GM21576 (cell line): ENCODE results near the gene WNT5B.

ENCODE experiments used
- ATAC-seq: cut with Tn5 transposase; IDR thresholded peaks from one replicate; pipeline ENCODE4 v1.9.1; 2021; ENCODE audit warnings: mild to moderate bottlenecking, moderate library complexity; ENCODE audit not compliant: unreplicated experiment

Gene WNT5B

GRCh38 chr12:1646569-1647284 is 17.7 kb downstream of the WNT5B start:
- no peak for ATAC-seq

DNA sequence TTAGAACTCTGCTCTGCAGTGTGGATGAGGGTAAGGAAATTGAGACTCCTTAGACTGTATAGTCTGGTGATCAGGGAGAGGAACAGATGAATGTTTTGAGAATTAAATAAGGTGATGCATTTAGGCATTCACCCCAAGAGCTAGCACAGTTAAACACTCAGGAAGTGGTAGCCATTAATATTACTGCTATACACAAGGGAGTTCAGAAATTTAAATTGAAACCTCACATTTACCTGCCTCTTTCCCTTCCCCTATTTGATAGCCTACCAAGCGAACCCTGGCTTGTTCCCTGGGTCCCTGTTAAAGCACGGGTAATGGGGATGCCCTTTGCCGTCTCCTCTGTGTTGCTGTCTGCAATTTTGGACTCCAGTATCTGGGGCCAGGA is 18.2 kb downstream of the WNT5B start:
- ATAC-seq = no peak

- no peak for ATAC-seq
Observed at GRCh38 chr12:1650260-1650977, 21.4 kb downstream of the WNT5B start.

DNA sequence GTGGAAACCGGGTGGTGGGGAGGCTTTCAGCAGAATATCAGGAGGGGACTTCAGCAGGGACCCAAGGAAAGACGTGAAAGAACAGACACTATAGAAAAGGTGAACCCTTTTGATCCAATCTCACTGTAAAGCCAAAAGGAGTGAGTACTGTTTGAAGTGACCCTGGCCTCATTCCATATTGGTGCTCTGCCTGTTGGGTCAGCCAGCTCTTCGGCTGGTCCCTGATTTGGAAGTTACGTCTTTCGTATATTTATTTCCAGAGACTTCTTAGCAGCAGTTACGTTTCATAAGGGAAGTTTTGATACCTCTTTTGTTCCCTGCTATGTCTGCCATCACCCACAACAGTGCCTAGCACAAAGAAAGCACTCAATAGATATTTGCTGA is 21.9 kb downstream of the WNT5B start:
- ATAC-seq = no peak

DNA sequence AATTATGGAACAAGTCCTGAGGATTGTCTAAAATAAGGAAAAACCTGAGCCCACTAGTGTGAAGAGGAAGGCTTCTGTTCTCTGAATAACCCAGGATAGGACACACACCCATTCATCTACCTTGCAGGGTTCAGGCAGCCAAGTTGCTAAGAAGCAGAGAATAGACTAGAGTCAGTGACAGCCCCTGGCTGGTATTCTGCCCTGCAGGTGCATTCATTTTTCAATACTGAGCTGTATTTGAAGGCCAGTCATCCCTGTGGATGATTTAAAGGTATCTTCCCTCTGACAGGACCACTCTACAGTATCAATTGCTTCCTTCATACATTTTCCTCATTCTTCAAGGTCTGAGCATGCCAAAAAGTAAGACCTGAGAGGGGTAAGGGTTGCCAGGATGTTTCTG is 22.9 kb downstream of the WNT5B start:
- no peak for ATAC-seq

GRCh38 chr12:1655225-1655788 is 26.3 kb downstream of the WNT5B start:
- no peak for ATAC-seq

GRCh38 chr12:1656902-1657301 is 27.9 kb downstream of the WNT5B start:
- no peak for ATAC-seq

DNA sequence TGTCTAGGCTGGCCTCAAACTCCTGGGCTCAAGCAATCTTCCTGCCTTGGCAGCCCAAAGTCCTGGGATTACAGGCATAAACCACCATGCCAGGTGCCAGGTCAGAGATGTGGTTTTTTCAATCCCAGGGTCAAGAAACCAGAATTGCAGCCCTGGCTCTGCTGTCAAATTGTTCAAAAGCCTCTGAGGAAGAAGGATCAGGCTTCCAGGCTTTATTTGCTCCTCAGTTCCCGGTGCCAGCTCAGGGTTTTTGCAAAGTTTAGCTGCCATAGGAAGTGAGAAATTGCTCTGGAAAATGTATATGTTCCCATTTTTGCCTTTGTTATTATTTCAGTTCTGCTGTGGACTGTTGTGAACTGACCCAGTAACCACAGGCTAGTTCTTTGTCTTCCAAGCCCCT is 28.7 kb downstream of the WNT5B start:
- ATAC-seq = no peak

DNA sequence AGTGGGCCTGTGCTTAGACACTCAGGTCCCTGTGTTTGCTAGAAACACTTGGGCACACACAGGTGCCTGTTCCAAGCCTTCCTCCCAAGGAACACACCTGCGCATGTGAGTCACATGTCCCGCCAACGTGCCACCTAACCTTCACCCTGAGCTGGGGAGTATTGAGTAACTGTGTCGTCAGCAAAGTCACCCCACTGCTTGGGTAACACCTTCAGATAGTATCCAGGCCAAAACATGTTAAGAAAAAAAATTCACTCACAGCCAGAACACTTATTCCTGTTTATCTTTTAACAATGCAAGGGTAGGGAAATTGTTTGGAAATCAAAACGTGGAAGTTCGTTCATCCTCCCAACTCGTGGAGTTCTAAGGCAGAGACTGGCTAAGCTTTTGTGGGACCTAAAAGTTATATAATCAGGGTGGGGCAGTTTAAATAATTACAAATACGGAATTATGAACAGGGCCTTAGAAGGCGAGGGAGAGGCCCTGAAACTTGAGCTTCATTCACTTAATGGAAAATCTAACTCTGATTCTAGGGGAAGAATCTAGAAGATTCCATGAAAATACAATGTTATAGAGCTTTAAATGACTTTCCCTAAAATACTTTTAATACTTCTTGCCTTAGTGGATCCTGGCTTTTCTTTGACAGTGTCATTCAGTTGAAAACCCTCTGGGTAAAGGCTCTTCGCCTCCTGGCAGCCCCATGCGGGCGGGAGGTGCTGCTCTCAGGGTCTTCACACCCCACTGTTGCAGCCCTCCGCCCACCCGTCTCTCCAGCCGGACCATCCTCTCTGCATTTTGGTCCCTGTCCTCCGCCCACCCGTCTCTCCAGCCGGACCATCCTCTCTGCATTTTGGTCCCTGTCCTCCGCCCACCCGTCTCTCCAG is 31.5 kb downstream of the WNT5B start:
- ATAC-seq = no peak

- ATAC-seq = peak; percentile 74
Observed at GRCh38 chr12:1661553-1662335, 32.7 kb downstream of the WNT5B start.

DNA sequence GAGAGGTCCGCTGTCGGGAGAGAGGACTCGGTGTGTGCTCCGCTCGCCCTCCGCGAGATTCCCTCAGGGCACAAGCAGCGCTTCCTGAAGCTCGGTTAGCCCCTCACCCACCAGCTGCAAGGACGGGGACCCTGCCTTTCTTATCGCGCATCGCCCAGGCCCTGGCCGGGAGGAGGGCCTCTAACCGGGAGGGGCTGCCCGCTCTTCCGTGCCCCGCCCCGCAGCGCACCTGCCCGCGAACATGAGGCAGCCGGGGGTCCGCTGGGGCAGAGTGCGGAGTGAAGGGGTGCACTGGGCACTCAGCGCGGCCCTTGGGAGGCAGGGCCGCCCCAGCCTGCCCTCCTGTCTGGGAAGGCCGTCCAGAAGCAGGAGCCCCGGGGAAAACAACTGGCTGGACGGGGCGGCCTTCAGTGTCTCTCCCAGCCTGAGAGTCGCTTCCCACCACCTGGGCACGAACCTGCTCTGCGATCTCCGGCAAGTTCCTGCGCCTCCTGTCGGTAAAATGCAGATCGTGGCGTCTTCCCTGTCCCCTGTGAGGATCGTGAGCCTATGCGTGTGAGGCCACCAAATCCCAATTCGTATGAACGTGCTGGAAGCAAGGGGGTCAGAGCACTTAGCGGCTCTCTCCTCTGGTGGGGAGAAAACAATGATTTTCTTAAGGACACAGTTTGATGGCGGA is 33.9 kb downstream of the WNT5B start:
- no peak for ATAC-seq

DNA sequence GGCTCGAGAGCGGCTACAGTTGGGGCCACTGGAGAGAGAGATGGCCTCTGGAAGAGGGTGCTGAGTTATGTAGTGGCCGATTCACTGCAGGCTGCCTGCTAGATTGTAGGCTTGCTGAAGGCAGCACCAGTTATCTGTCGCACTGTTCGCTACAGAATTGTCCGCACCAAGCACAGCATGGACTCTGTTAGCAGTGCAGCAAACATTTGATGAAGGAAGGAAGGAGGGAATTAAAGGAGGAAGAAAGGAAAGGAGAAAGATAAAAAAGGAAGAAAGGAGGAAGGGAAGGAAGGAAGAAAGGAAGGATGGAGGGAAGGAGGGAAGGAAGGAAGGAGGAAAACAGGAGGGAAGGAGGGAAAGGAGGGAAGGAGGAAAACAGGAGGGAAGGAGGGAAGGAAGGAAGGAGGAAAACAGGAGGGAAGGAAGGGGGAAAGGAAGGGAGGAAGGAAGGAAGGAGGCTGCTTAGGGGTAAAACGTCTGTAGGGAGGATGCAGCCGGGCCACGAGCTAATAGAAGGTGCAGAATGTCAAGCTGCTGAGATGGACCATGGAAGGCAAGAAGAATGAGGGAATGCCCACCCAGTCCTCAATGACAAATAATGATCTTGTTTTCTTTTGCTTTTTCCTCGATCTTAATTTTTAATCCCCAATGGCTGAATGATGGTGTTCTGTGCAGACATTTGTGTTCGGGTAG is 34.6 kb downstream of the WNT5B start:
- no peak for ATAC-seq

DNA sequence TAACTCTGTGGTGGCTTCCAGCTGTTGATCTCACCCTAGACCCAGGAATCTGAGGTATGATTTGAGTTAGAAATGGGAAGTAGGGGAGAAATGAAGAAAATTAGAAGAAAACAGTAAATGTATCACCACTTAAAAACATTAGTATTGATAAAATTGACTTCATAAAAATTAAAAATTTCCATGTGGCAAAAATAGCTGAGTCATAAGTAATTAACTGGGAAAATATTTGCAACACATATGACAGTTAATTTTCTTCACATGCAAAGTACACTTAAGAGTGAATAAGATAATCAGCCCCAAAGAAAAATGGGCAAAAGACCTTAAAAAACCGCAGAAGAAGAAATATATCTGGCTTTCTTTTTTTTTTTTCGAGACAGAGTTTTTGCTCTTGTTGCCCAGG is 36.3 kb downstream of the WNT5B start:
- ATAC-seq = no peak

DNA sequence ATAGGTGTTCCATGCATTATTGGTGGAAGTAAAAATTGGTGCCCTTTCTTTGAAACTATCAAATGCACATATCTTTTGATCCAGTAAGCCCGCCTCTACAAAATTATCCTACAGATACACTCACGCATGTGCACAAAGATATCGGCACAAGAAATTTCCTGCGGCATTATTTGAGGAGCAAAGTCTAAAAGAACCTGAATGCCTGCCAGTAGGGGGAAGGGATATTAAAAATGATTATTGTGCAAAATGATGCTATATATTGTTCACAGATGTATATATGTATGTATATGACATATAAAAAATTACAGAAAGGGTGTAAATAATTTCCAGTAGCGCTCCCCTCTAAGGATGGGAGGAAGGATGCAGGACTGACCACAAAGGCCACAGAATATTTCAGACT is 37.2 kb downstream of the WNT5B start:
- ATAC-seq = no peak

GRCh38 chr12:1666685-1667162 is 37.7 kb downstream of the WNT5B start:
- no peak for ATAC-seq

DNA sequence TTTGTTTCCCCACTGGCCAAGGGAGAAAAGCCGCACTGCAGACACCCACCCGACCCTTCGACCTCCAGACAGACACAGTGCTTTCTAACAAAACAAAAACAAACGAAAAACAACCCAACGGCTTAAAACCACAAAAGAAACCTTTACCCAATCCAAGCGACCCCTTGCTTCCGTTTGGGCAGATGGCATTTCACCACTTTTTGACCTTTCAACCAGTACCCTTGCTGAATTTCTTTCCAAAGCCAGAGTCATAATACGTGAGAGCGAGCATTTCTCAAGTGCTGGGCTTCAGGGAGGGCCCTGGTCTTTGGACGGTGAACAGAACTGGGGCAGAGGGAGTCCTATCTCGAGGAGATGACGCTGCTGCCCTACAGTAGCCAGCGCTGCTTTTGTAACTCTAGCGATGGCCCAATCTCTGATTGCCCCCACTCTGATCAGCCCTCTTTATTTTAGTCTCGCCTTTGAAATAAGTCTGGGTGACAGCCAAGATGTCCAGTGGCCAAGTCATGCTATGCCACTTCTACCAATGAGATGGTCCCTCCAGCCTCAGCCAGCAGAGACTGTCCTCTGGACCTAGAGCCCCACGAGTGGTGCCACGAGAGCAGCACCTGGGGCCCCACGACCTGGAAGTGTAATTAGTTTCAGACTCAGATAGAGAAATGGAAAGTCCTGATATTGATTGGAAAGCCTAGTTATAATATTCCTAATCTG is 40.0 kb downstream of the WNT5B start:
- ATAC-seq = no peak

GRCh38 chr12:1670358-1671268 is 41.6 kb downstream of the WNT5B start:
- ATAC-seq = no peak

DNA sequence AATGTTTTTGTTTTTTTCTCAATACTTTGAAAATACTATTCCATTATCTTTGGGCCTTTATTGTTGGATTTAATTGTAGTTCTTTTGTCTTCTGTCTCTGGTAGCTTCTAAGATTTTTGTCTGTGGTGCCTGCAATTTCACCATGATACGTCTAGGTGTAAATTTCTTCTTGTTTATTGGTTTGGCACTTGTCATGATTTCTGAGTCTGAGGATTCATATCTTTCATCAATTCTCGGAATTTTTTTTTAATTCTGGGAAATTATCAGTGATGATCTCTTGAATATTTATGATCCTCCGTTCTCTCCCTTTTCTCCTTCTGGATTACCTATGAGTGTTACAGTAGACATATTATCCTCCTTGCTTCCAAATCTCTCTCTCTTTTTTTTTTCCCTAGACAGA is 47.0 kb downstream of the WNT5B start:
- no peak for ATAC-seq
